Right cardiac atrium (tissue), 5 donors: Measurements from ENCODE around the gene ZNF593. TPM values are rescaled to one million over a fixed set of nuclear protein-coding genes. Genes with fewer than 3 reads are reported as not detected.

ENCODE experiments used
- ATAC-seq, 2 donors: fragments of 200-7000 bp; cut with Tn5 transposase; one replicate each; pipeline versions ENCODE4 v1.8.0 to v1.9.1; 2020; ENCODE audit warnings: moderate library complexity in 2 of 2, mild to moderate bottlenecking in 1 of 2
- DNase-seq, 3 donors: peaks; one replicate each; pipeline ENCODE4 v3.0.0-alpha.2; 2020
- H3K27ac ChIP-seq: one replicate; pipeline ENCODE4 v1.5.1; 2013; ENCODE audit warnings: mild to moderate bottlenecking, low read length, control low read depth, moderate library complexity
- H3K27me3 ChIP-seq: one replicate; pipeline ENCODE4 v1.6.1; 2013; ENCODE audit not compliant: control insufficient read depth, insufficient read depth
- H3K4me1 ChIP-seq: one replicate; pipeline ENCODE4 v1.6.1; 2013; ENCODE audit warnings: low read length; ENCODE audit not compliant: control insufficient read depth, insufficient read depth
- H3K4me3 ChIP-seq: one replicate; pipeline ENCODE4 v1.5.1; 2013; ENCODE audit warnings: low read length, control low read depth
- H3K9me3 ChIP-seq: one replicate; pipeline ENCODE4 v1.6.1; 2013; ENCODE audit warnings: low read length; ENCODE audit not compliant: control insufficient read depth
- WGBS: extraction: QIAGEN DNeasy Blood & Tissue Kit; methylation state at CpG from one replicate; pipeline ENCODE4 v1.1.7; 2013; 5-methylcytosine and 5-hydroxymethylcytosine counted together
- intact Hi-C, 4 donors: fragments of 100-400 bp; cut with DNase I; formaldehyde crosslinking; loops; one replicate each; pipeline versions ENCODE4 v1.11.0 to v1.14.0; 2022 to 2023
- long read RNA-seq, 4 donors: library from polyadenylated mRNA; unstranded; transcript quantifications; one replicate each; pipeline ENCODE4 v2.0.0, GENCODE V29; 2020 to 2021
- polyA plus RNA-seq: library from polyadenylated mRNA; stranded (reverse); fragments of 200-250 nt; gene quantifications from one replicate; pipeline ENCODE4 v1.2.3, GENCODE V29; 2013
- total RNA-seq, 4 donors: library from RNA; stranded (reverse); fragmentation: NEBNext Ultra II Directional; extraction: Animal tissue kit (Norgen Biotek cat#: 25700); gene quantifications; one replicate each; pipeline ENCODE4 v1.2.1, GENCODE V29; 2021
- donor health status: healthy with polysubstance abuse.
- donor health status: DM: no; HTN: yes; CAD: no.
- donor health status: DM: no; HTN: no; CAD: no.
- donor health status: DM: no; HTN: yes; CAD: no; lungs with severe emphysema.
- donor health status: DM: yes; HTN: yes; CAD: no.

Gene ZNF593
- total RNA-seq (10 to 100 TPM; 14.4 to 24.2 (median 20.5) TPM), polyA plus RNA-seq (31.9 TPM)
- long read RNA-seq, donor 1, transcript ZNF593-202 (3 exons, 675 nt), result major isoform, 11 of 11 reads
- long read RNA-seq, donor 1, partial matches to known transcripts, result 0 of 11 reads
- long read RNA-seq, donor 1, other reads (novel, unspliced or antisense), result 0 of 11 reads
- long read RNA-seq, donor 2, transcript ZNF593-202 (3 exons, 675 nt), result major isoform, 10 of 10 reads
- long read RNA-seq, donor 2, partial matches to known transcripts, result 0 of 10 reads
- long read RNA-seq, donor 2, other reads (novel, unspliced or antisense), result 0 of 10 reads
- long read RNA-seq, donor 3, transcript ZNF593-202 (3 exons, 675 nt), result major isoform, 7 of 10 reads
- long read RNA-seq, donor 3, partial matches to known transcripts, result 0 of 10 reads
- long read RNA-seq, donor 3, other reads (novel, unspliced or antisense), result 3 of 10 reads
- long read RNA-seq, donor 4, transcript ZNF593-202 (3 exons, 675 nt), result major isoform, 12 of 12 reads
- long read RNA-seq, donor 4, partial matches to known transcripts, result 0 of 12 reads
- long read RNA-seq, donor 4, other reads (novel, unspliced or antisense), result 0 of 12 reads

DNA sequence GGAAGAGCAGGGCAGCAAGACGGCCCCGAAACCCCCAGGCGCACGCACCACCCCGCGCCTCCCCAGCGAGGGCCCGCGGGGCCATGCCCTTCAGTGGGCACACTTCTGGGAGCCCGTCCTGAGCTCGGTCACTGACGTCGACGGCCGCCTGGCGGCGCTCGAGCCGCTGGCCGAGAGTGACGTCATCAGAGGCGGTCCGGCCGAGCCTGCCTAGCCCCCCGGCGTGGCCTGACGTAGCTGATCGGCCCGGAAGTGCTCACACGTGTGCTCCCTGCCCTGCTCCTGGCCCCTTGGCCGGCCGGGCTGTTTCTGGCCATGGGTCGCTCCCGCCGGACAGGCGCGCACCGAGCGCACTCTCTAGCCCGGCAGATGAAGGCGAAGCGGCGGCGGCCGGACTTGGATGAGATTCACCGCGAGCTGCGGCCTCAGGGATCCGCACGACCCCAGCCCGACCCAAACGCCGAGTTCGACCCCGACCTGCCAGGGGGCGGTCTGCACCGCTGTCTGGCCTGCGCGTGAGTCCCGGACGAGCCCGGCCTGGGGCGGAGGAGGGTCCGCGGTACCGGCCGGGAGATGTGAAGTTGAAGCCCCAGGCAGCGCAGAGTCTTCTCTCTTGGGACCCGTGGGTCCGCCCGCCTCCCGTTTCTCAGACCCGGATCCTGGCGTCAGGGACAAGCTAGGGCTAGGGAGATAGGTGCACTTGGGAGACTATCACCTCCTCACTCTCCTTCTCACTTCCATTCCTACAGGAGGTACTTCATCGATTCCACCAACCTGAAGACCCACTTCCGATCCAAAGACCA lies at the start of gene ZNF593:
TSS of gene ZNF593 (plus strand) at position 240 of the 803 bp plus-strand sequence. CDS start at position 316, 76 bp downstream.
- under 1% methylated on average over 76 of the region's 76 CpGs for WGBS
- H3K27me3 ChIP-seq, result no peaks in the 10 kb centered on the region
- no peaks in the 10 kb centered on the region for H3K9me3 ChIP-seq
- peak within 1 kb of the TSS; percentile 39 for H3K27ac ChIP-seq
- peak within 1 kb of the TSS; percentile 68 for H3K4me3 ChIP-seq
- H3K4me1 ChIP-seq, result peaks cover 2% of the 10 kb centered on the region
- DNase-seq, result peak; percentile 95 to 97 (median 97)
- intact Hi-C loops, result loop anchor here in 2 of 4 donors (10.0 kb wide), 2 partner anchors 65 to 155 kb away; partner anchors contain the start of gene CEP85 (in 1 of the 2)
- ATAC-seq, result peak; percentile 97

DNA sequence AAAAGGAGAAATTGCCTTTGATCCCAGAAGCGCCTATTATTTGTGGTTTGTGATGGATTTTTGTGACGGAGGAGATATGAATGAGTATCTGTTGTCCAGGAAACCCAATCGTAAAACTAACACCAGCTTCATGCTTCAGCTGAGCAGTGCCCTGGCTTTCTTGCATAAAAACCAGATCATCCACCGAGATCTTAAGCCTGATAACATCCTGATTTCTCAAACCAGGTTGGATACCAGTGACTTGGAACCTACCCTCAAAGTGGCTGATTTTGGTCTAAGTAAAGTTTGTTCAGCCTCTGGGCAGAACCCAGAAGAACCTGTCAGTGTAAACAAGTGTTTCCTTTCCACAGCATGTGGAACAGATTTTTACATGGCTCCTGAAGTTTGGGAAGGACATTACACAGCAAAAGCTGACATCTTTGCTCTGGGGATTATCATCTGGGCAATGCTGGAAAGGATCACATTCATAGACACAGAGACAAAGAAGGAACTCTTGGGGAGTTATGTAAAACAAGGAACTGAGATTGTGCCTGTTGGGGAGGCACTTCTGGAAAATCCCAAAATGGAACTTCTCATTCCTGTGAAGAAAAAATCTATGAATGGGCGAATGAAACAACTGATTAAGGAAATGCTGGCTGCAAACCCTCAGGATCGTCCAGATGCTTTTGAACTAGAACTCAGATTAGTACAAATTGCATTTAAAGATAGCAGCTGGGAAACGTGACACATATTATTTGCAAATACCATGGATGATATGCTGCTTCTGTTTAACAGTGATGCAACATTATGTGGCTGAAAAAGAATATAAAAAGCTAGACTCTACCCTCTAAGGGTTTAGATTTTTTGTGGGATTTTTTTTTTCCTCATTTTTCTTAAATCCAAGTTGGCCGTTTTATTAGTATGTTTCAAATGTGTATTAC lies 47.6 kb upstream of the ZNF593 start:
- no peak overlapping the region for H3K27ac ChIP-seq
- WGBS, result 59% methylated on average over 8 of the region's 8 CpGs
- ATAC-seq (peak; percentile 32 to 36), DNase-seq (no peak)
- H3K27me3 ChIP-seq, result no peaks in the 10 kb centered on the region
- no peak overlapping the region for H3K4me3 ChIP-seq
- H3K4me1 ChIP-seq, result no peaks in the 10 kb centered on the region
- H3K9me3 ChIP-seq, result no peaks in the 10 kb centered on the region
- intact Hi-C loops, result no loop called here

DNA sequence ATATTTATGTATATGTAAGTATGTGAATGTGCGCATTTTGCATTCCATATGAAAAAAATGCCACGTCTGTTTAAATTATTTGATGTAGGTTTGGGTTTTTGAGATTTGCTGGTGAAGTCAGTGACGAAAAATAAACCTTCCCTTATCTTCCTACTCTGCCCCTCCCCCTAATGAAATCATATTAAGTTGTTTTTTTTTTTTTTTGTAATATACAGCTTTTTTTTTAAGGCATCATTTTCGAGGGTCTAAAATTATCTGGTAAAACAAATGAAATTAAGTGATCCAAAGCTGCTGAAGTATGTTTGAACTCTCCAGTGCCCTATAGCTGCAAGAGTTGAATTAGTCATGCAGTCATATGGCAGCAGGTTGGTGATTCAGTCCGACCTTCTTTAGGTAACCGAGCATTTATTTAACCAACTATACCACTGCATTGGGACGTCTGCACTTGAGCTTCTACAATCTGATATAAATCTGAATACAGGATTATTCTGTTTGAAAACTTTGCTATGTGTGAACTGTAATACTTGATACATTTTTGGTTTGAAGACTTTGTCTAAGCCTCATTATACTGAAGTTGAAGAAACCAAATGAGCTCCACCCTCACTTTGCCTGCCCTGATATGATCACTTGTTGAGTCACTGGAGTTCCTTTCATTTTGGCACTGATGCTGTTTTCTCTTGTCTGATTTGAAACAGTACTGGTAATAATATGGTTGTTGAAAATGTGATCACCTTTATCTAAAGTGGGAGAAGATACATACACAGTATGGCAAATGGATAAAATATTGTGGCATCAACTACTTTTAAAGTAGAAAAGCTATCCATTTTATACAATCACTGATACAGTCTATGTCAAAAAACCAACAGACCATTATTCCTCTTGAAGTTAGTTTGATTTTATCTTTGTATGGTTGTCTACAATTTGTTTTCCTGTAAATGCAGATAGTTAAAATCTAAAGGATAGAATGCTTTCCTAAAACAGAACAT lies 46.4 kb upstream of the ZNF593 start:
- DNase-seq, result no peak
- intact Hi-C loops, result no loop called here
- Histone ChIP-seq H3K9me3 (no peaks in the 10 kb centered on the region), H3K27ac (no peak overlapping the region), H3K4me3 (no peak overlapping the region), H3K4me1 (no peaks in the 10 kb centered on the region), H3K27me3 (no peaks in the 10 kb centered on the region)
- WGBS, result 89% methylated on average over 7 of the region's 7 CpGs
- ATAC-seq, result peak in 1 of 2 donors; percentile 66

DNA sequence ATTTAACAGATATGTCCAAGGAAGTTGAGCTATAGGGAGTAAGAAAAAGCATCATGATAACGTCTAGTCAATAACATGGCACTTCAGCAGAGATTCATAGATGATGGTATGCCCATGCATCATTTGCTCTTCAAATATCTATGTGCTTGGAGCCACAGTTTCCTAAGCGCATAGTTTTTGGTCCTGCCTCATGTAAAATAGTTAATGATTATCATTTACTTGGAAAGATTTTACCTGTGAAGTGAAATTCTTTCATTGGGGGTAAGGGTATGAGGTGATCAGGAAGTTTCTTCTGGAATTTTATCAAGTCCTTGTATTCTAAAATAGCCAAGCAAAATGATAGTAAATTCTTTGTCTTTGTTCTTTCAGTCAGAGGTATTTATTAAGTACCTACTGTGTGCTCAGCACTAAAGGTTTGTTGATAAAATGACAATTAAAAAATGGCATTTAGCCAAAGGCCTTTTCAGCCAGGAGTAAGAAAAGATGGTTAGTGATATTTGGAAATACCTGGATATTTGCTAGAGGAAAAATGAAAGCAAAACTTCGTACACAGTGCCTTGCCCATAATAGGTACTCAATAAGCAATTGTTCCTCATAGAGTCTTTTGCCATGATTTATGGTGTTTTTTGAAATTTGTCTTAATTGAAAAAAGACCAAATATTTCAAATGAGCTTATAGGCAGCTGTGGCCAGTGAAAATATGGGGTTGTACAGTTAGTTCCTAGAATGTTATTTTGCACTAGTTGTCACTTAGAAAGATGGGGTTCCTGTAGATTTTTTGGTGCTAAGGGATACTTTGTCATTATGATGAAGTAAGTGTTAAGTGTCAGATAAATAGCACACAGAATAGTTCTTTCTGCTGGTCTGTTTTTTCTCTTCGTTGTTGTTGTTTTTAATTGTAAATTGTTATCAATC lies 45.0 kb upstream of the ZNF593 start:
- intact Hi-C loops, result no loop called here
- ATAC-seq, result no peak
- DNase-seq, result no peak
- H3K4me3 ChIP-seq, result no peak overlapping the region
- WGBS, result 82% methylated on average over 4 of the region's 4 CpGs
- no peaks in the 10 kb centered on the region for H3K27me3 ChIP-seq
- no peaks in the 10 kb centered on the region for H3K9me3 ChIP-seq
- no peak overlapping the region for H3K27ac ChIP-seq
- H3K4me1 ChIP-seq, result no peaks in the 10 kb centered on the region

DNA sequence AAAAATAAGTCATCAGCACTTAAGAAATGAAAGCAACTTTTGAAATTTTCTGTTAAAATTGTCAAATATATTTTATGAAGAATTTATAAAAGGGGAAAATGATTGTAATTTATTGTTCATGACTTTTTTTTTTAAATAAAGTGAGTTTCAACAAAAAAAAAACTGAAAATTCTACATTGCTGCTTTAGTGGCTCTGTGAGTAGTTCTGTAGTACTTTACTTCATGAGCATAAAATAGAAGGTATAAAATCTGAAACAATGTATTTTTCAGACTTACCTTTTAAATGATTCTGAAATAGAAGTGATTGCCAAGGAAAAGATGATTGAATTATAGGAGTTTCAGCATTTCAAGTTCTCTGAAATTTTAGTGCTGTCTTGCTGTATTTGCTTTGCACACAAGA lies 44.3 kb upstream of the ZNF593 start:
- H3K9me3 ChIP-seq, result no peaks in the 10 kb centered on the region
- H3K27me3 ChIP-seq, result no peaks in the 10 kb centered on the region
- intact Hi-C loops, result no loop called here
- no peaks in the 10 kb centered on the region for H3K4me1 ChIP-seq
- no peak overlapping the region for H3K4me3 ChIP-seq
- ATAC-seq (no peak), DNase-seq (no peak)
- no peak overlapping the region for H3K27ac ChIP-seq

DNA sequence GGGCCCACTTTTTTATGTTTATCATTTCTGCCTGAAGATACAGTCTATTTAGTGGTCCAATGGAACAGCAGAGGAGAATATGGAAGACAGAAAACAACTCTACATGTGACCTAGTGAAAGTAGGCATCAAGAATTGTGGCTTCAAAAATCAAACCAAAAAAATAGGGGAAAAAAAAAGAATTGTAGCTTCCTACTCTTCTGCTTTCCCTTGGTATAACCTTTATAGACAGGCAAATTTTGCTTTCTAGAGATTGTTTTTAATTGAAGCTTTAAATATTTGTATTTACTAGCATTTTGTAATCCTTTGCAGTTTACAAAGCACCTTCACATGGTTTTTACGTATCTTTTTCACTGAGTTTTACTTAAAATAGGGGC lies 43.8 kb upstream of the ZNF593 start:
- no peaks in the 10 kb centered on the region for H3K4me1 ChIP-seq
- intact Hi-C loops, result no loop called here

DNA sequence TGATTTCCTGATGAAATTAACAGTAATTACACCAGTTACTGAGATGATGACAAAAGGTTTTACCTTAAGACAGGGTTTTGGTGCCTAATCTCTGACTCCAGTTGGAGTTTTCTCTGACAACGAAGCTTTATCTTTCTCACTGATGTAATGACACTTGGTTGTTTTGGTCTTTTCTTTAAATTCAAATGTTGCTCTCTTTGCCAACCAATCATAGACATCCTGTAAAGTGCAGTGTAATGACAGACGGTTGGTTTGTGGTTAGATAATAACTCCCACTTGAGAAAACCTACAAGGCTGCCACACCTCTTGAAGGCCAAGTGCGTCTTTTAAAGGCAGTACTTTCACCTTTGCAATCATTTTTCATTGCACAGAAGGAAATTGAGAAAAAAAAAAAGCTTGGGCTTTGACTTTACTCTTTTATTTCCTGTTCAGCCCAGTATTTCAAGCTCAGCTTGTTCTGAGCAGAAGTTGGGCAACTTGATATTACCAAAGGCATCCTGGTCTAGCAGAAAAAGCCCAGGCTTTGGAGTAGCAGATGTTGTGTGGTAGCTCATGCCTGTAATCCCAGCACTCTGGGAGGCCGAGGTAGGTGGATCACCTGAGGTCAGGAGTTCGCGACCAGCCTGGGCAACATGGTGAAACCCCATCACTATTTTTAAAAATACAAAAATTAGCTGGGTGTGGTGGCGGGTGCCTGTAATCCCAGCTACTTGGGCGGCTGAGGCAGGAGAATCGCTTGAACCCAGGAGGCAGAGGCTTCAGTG lies 43.2 kb upstream of the ZNF593 start:
- no peak overlapping the region for H3K27ac ChIP-seq
- no peaks in the 10 kb centered on the region for H3K27me3 ChIP-seq
- DNase-seq, result no peak
- peak; percentile 56 to 57 for ATAC-seq
- 66% methylated on average over 9 of the region's 9 CpGs for WGBS
- intact Hi-C loops, result no loop called here
- H3K4me1 ChIP-seq, result no peaks in the 10 kb centered on the region
- H3K4me3 ChIP-seq, result no peak overlapping the region
- no peaks in the 10 kb centered on the region for H3K9me3 ChIP-seq

More for the DNA sequence above, 43.8 kb upstream of the ZNF593 start:
- no peaks in the 10 kb centered on the region for H3K27me3 ChIP-seq
- WGBS, result 67% methylated on average over 1 of the region's 1 CpG
- no peak overlapping the region for H3K4me3 ChIP-seq
- ATAC-seq, result no peak
- H3K9me3 ChIP-seq, result no peaks in the 10 kb centered on the region
- no peak for DNase-seq
- no peak overlapping the region for H3K27ac ChIP-seq

DNA sequence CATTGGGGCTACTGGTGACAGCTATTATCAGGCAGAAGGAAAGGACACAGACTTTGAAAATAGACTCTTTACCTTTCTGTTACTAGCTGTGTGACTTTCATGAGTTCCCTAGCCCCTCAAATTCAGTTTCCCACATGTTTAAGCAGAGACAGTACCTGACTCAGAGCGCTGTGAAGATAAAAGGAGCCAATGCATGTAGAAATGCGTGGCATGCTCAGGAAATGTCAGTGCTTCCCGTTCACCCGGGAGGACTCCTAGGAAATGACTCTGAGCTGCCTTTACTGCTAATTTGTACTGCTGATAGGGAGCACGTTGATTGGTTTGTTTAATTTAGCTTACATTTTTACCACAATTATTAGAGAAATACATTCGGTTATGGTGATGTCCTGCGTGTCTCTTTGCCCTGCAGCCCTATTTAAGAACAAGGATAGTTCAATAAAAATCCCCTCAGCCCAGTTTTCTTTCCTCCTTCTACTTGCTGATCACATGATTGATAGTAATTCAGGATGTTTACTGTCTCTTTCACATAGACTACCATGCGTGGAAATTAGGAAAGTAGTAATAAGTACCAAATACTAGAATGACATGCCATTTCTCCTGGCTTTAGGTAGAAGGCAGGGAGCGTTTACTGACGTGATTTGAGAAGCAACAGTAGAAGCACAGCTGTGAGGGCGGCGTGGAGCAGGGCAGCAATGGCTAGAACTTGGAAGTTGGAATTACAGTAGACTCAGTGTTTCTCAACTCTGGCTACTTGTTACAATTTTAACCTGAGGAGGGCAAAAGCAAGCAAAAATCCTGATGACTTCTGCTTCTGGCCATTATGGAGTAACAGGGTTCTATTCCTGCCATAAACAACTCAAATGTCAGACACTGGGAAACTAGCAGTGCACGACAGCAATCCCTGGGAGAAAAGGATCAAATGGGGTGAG lies 42.2 kb upstream of the ZNF593 start:
- Histone ChIP-seq H3K27me3 (no peaks in the 10 kb centered on the region), H3K4me1 (no peaks in the 10 kb centered on the region), H3K9me3 (no peaks in the 10 kb centered on the region), H3K4me3 (no peak overlapping the region), H3K27ac (peak overlapping the region; percentile 13)
- DNase-seq (no peak), ATAC-seq (peak in 1 of 2 donors; percentile 57)
- WGBS, result 48% methylated on average over 13 of the region's 13 CpGs
- intact Hi-C loops, result no loop called here
